Esophagus muscularis mucosa (tissue), 4 donors: ENCODE measurements around the gene RNLS.

ENCODE experiments used
- CTCF ChIP-seq, 3 experiments: fragments of 200-600 bp in 2 of 3; fragments of 450-650 bp in 1 of 3; sonication (generic) in 2 of 3; IDR thresholded peaks; one replicate each; pipeline ENCODE4 v1.5.1; 2017 to 2019; ENCODE audit warnings: antibody characterized with exemption in 3 of 3, mild to moderate bottlenecking in 2 of 3, moderate library complexity in 1 of 3
- EP300 ChIP-seq: sonication (generic); formaldehyde crosslinking; IDR thresholded peaks from one replicate; pipeline ENCODE4 v1.6.1; 2017; ENCODE audit warnings: antibody characterized with exemption
- POLR2A ChIP-seq: fragments of 450-650 bp; IDR thresholded peaks from one replicate; pipeline ENCODE4 v1.6.1; 2017; ENCODE audit warnings: antibody characterized with exemption, moderate library complexity, mild to moderate bottlenecking, low read depth
- POLR2AphosphoS5 ChIP-seq, 2 donors: sonication (generic); formaldehyde crosslinking; IDR thresholded peaks; one replicate each; pipeline ENCODE4 v1.6.1; 2017; ENCODE audit warnings: antibody characterized with exemption in 2 of 2

GRCh38 chr10:88233870-88234269 is 349.2 kb downstream of the RNLS start:
- no peak for TF ChIP-seq CTCF (IDR thresholded peaks at IDR 0.05)
- TF ChIP-seq POLR2A = no peak
- no peak for TF ChIP-seq EP300
- no peak for TF ChIP-seq POLR2AphosphoS5 (IDR thresholded peaks at IDR 0.05)
